Measurements from ENCODE around the gene USP2.

USP2 gene

DNA sequence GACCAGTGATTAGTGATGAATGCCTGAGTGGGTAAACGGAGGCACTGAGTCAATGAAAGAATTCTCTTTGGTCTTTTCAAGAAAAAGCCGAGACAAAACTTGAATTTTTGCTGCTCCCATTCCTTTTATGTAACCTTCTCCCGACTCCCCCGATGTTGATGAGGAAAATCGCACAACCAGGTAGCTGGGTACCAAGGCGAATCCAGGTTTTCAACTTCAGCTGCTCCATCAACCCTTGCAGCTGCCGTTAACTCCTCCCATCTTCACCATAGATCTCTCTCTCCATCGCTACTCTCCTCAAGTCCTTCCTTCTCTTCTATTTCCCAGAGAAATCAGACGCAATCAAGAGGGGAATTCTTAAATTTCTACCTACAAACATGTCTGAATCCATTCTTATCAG is 611 bp upstream of the USP2 start:
- Histone ChIP-seq H3K9ac (ENCODE audit: low read depth, low read length) (no peak overlapping the region), H3K4me2 (ENCODE audit: insufficient read depth, low read length) (peak overlapping the region; percentile 88), H3K4me1 (ENCODE audit: insufficient read depth, low read length) (peaks cover 19% of the 10 kb centered on the region), H3K9me3 (ENCODE audit: insufficient read depth, low read length, severe bottlenecking) (no peaks in the 10 kb centered on the region), H3K4me3 (ENCODE audit: low read depth in 1 of 2, low read length in 2 of 2) (peak overlapping the region in 1 of 2 experiments; percentile 57; a peak in 2 of 4 replicates), H3K36me3 (ENCODE audit: insufficient read depth, low read length) (no peaks in the 10 kb centered on the region), H2AFZ (ENCODE audit: low read depth, low read length) (peak overlapping the region; percentile 70; the same call in 1 of the 2 replicates), H4K20me1 (ENCODE audit: insufficient read depth, low read length) (no peaks in the 10 kb centered on the region), H3K79me2 (ENCODE audit: insufficient read depth, low read length) (no peaks in the 10 kb centered on the region), H3K27me3 (ENCODE audit: insufficient read depth, low read length, poor library complexity) (peaks cover 19% of the 10 kb centered on the region), H3K27ac (ENCODE audit: low read length) (no peak overlapping the region)
- no peak for ATAC-seq (ENCODE audit: insufficient read depth, low read depth)
- no peak for DNase-seq
- TF ChIP-seq, protein P1, sequence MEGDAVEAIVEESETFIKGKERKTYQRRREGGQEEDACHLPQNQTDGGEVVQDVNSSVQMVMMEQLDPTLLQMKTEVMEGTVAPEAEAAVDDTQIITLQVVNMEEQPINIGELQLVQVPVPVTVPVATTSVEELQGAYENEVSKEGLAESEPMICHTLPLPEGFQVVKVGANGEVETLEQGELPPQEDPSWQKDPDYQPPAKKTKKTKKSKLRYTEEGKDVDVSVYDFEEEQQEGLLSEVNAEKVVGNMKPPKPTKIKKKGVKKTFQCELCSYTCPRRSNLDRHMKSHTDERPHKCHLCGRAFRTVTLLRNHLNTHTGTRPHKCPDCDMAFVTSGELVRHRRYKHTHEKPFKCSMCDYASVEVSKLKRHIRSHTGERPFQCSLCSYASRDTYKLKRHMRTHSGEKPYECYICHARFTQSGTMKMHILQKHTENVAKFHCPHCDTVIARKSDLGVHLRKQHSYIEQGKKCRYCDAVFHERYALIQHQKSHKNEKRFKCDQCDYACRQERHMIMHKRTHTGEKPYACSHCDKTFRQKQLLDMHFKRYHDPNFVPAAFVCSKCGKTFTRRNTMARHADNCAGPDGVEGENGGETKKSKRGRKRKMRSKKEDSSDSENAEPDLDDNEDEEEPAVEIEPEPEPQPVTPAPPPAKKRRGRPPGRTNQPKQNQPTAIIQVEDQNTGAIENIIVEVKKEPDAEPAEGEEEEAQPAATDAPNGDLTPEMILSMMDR (IDR thresholded peaks at IDR 0.05; ENCODE audit: borderline replicate concordance, extremely low read depth, low read length, poor library complexity, severe bottlenecking), result no peak
- no peak for TF ChIP-seq EZH2 (IDR thresholded peaks at IDR 0.05; ENCODE audit: borderline replicate concordance, low read depth, low read length, severe bottlenecking)

DNA sequence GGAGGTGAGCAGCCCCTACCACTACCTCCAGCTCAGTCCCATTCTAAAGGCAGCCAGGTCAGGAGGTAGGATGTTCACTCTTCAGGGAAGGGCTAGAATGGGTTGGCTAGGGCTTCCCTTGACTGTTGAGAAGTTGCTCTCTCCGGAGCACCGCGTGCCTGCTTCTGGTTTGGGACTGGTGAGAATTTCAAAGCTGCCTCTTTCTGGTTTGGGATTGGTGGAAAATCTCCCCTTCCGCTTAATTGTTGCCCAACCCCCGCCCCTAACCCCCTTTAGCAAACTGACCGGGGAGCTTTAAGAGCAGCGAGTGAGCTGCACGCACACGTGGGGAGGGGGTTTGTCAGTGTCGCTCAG is 686 bp downstream of the USP2 start:
- H2AFZ ChIP-seq (ENCODE audit: low read depth, low read length), result peak overlapping the region; percentile 60
- peak overlapping the region in 1 of 2 experiments; percentile 57; a peak in 2 of 4 replicates for H3K4me3 ChIP-seq (ENCODE audit: low read depth in 1 of 2, low read length in 2 of 2)
- no peak for DNase-seq
- no peaks in the 10 kb centered on the region for H3K36me3 ChIP-seq (ENCODE audit: insufficient read depth, low read length)
- H3K27ac ChIP-seq (ENCODE audit: low read length), result no peak overlapping the region
- H4K20me1 ChIP-seq (ENCODE audit: insufficient read depth, low read length), result no peaks in the 10 kb centered on the region
- H3K9me3 ChIP-seq (ENCODE audit: insufficient read depth, low read length, severe bottlenecking), result no peaks in the 10 kb centered on the region
- ATAC-seq (ENCODE audit: insufficient read depth, low read depth), result no peak
- peak overlapping the region; percentile 45; the same call in 1 of the 2 replicates for H3K9ac ChIP-seq (ENCODE audit: low read depth, low read length)
- H3K4me1 ChIP-seq (ENCODE audit: insufficient read depth, low read length), result peaks cover 19% of the 10 kb centered on the region
- no peaks in the 10 kb centered on the region for H3K79me2 ChIP-seq (ENCODE audit: insufficient read depth, low read length)
- H3K27me3 ChIP-seq (ENCODE audit: insufficient read depth, low read length, poor library complexity), result peaks cover 19% of the 10 kb centered on the region
- H3K4me2 ChIP-seq (ENCODE audit: insufficient read depth, low read length), result peak overlapping the region; percentile 88
- TF ChIP-seq, protein P1 (IDR thresholded peaks at IDR 0.05; ENCODE audit: borderline replicate concordance, extremely low read depth, low read length, poor library complexity, severe bottlenecking), result no peak
- TF ChIP-seq EZH2 (IDR thresholded peaks at IDR 0.05; ENCODE audit: borderline replicate concordance, low read depth, low read length, severe bottlenecking), result no peak

DNA sequence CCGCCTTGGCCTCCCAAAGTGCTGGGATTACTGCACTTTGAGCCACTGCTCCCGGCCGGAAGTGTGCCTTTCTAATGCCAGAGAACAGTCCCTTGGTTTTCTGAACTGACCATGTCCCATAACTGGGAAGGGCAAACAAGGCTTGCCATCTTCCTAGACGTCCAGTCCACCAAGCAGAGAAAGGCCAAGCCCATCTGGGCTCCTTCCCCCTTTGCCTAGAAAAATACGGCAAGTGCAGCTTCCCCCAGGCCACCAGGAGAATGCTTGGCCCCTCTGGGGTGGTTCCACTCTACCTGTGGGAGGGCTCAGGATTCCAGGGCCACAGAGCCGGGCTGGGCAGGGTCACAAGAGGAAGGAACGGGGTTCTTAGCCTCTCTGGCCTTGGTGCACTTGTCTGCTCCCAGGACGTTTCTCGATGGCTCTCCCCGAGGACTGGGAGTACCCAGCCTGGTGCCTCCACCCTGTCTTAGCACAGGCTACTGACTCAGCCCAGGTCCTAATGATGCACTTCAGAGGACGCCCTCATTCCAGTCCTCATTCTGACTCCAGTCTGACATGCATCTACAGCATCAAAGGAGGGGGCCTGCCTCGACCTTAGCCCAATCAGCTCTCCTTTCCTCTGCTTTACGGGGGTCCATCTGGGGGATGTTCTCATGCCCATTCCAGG is 1.2 kb downstream of the USP2 start:
- no peak for DNase-seq
- Histone ChIP-seq H3K9ac (ENCODE audit: low read depth, low read length) (no peak overlapping the region), H3K4me2 (ENCODE audit: insufficient read depth, low read length) (peak overlapping the region; percentile 88; the same call in 1 of the 2 replicates), H3K79me2 (ENCODE audit: insufficient read depth, low read length) (no peaks in the 10 kb centered on the region), H3K36me3 (ENCODE audit: insufficient read depth, low read length) (no peaks in the 10 kb centered on the region), H4K20me1 (ENCODE audit: insufficient read depth, low read length) (no peaks in the 10 kb centered on the region), H2AFZ (ENCODE audit: low read depth, low read length) (no peak overlapping the region), H3K4me3 (ENCODE audit: low read depth in 1 of 2, low read length in 2 of 2) (no peak overlapping the region), H3K9me3 (ENCODE audit: insufficient read depth, low read length, severe bottlenecking) (no peaks in the 10 kb centered on the region), H3K4me1 (ENCODE audit: insufficient read depth, low read length) (peaks cover 19% of the 10 kb centered on the region), H3K27me3 (ENCODE audit: insufficient read depth, low read length, poor library complexity) (peaks cover 19% of the 10 kb centered on the region), H3K27ac (ENCODE audit: low read length) (no peak overlapping the region)
- no peak for ATAC-seq (ENCODE audit: insufficient read depth, low read depth)
- no peak for TF ChIP-seq EZH2 (IDR thresholded peaks at IDR 0.05; ENCODE audit: borderline replicate concordance, low read depth, low read length, severe bottlenecking)
- TF ChIP-seq, protein P1 (IDR thresholded peaks at IDR 0.05; ENCODE audit: borderline replicate concordance, extremely low read depth, low read length, poor library complexity, severe bottlenecking), result no peak
